ENCODE data around the gene MNS1.
"Not testable (repeated sequence)": the region's sequence is repeated elsewhere in the genome, so short reads cannot be mapped to it uniquely, and the experiment has no call there.

DNA sequence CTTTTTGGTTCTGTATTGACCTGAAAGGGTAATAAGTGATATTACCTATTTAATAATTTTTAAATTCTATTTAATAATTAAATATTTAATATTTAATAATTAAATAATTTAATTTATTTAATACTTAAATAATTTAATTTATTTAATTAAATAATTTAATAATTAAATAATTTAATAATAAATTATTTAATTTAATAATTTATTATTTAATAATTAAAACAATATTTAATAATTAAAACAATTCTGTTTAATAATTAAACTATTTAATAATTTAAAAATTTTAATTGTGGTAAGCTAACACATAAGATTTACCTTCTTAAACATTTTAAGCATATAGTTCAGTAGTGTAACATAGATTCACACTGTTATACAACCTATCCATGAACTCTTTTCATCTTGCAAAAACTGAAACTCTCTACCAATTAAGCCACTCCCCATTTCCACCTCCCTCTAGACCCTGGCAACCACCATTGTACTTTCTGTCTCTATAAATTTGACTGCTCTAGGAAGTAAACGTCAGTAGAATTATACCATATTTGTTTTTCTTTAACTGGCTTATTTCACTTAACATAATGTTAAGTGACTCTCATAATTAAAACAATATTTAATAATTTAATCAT is 51.7 kb downstream of the MNS1 start:
- not testable (repeated sequence) for TF ChIP-seq ZNF24 (tag by site-specific recombination; IDR thresholded peaks at IDR 0.05)
- TF ChIP-seq, protein P1, sequence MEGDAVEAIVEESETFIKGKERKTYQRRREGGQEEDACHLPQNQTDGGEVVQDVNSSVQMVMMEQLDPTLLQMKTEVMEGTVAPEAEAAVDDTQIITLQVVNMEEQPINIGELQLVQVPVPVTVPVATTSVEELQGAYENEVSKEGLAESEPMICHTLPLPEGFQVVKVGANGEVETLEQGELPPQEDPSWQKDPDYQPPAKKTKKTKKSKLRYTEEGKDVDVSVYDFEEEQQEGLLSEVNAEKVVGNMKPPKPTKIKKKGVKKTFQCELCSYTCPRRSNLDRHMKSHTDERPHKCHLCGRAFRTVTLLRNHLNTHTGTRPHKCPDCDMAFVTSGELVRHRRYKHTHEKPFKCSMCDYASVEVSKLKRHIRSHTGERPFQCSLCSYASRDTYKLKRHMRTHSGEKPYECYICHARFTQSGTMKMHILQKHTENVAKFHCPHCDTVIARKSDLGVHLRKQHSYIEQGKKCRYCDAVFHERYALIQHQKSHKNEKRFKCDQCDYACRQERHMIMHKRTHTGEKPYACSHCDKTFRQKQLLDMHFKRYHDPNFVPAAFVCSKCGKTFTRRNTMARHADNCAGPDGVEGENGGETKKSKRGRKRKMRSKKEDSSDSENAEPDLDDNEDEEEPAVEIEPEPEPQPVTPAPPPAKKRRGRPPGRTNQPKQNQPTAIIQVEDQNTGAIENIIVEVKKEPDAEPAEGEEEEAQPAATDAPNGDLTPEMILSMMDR (tag by site-specific recombination; IDR thresholded peaks at IDR 0.05): not testable (repeated sequence)

Measured in HEK293 (cell line).